B cell (primary cell): Measurements from ENCODE around the gene EVI2A. TPM values are rescaled to one million over a fixed set of nuclear protein-coding genes. Genes with fewer than 3 reads are reported as not detected.

Source experiments
- ATAC-seq: fragments of 200-7000 bp; cut with Tn5 transposase; one replicate; pipeline ENCODE4 v1.10.0; 2021; ENCODE audit warnings: low read depth, mild to moderate bottlenecking, moderate number of reproducible peaks, moderate library complexity
- CTCF ChIA-PET: fragments of 350-600 bp; sonication (Branson Sonifier 250); formaldehyde crosslinking; loops from one replicate; lab custom pipeline; 2021; ENCODE audit warnings: antibody characterized with exemption, inconsistent platforms; lab: Charles Lee
- POLR2A ChIA-PET: fragments of 350-600 bp; sonication (Branson Sonifier 250); formaldehyde crosslinking; loops from one replicate; lab custom pipeline; 2021; ENCODE audit warnings: antibody characterized with exemption; lab: Charles Lee
- DNase-seq: peaks from one replicate; pipeline ENCODE4 v3.0.0; 2013
- H2AFZ ChIP-seq: 2 replicates; pipeline ENCODE4 v1.6.1; 2012; ENCODE audit warnings: mild to moderate bottlenecking, low read depth, low read length; ENCODE audit not compliant: insufficient read depth, poor library complexity, severe bottlenecking
- H3K27ac ChIP-seq, 2 donors: 1 replicate in 1 of 2; 2 replicates in 1 of 2; pipeline ENCODE4 v1.5.1; 2012 to 2013; ENCODE audit warnings: low read length in 2 of 2, mild to moderate bottlenecking in 2 of 2, moderate library complexity in 1 of 2
- H3K27me3 ChIP-seq, 4 experiments: fragments of 200-600 bp in 1 of 4; sonication (generic) in 1 of 4; replicated peaks in 1 of 4; 1 replicate in 2 of 4; 2 replicates in 2 of 4; pipeline versions ENCODE4 v1.6.1 to v1.7.0; 2013 to 2016; ENCODE audit warnings: low read length in 3 of 4, mild to moderate bottlenecking in 2 of 4, mixed read lengths in 1 of 4, moderate library complexity in 1 of 4; ENCODE audit not compliant: insufficient read depth in 4 of 4, control insufficient read depth in 3 of 4; ENCODE audit errors: control extremely low read depth in 1 of 4
- H3K36me3 ChIP-seq, 2 experiments: replicated peaks in 1 of 2; 1 replicate in 1 of 2; 2 replicates in 1 of 2; pipeline versions ENCODE4 v1.6.1 to v1.7.1; 2013; ENCODE audit warnings: low read length in 1 of 2; ENCODE audit not compliant: insufficient read depth in 2 of 2, control insufficient read depth in 1 of 2; ENCODE audit errors: control extremely low read depth in 1 of 2, extremely low read depth in 1 of 2
- H3K4me1 ChIP-seq, 2 donors: fragments of 200-600 bp in 1 of 2; sonication (generic) in 1 of 2; 1 replicate in 1 of 2; 2 replicates in 1 of 2; pipeline versions ENCODE4 v1.5.1 to v1.6.1; 2013 to 2017; ENCODE audit warnings: low read length in 2 of 2; ENCODE audit not compliant: control insufficient read depth in 2 of 2, insufficient read depth in 2 of 2
- H3K4me2 ChIP-seq: replicated peaks from 2 replicates; pipeline ENCODE3; 2012; ENCODE audit warnings: mild to moderate bottlenecking, low read depth, low read length; ENCODE audit not compliant: poor library complexity, severe bottlenecking
- H3K4me3 ChIP-seq, 5 experiments: fragments of 200-600 bp in 1 of 5; sonication (generic) in 1 of 5; 1 replicate in 3 of 5; 2 replicates in 2 of 5; pipeline versions ENCODE4 v1.5.1 to v1.7.0; 2011 to 2016; ENCODE audit warnings: low read length in 4 of 5, mild to moderate bottlenecking in 4 of 5, low read depth in 2 of 5, control low read depth in 1 of 5, moderate library complexity in 1 of 5; ENCODE audit not compliant: insufficient read depth in 1 of 5; ENCODE audit errors: control extremely low read depth in 1 of 5, extremely low read depth in 1 of 5
- H3K79me2 ChIP-seq: fragments of 200-600 bp; sonication (generic); one replicate; pipeline ENCODE4 v1.6.0; 2016; ENCODE audit warnings: low read length; ENCODE audit not compliant: control insufficient read depth, insufficient read depth
- H3K9ac ChIP-seq: fragments of 200-600 bp; sonication (generic); 2 replicates; pipeline ENCODE4 v1.6.1; 2017; ENCODE audit warnings: mild to moderate bottlenecking, low read length, moderate library complexity
- H3K9me3 ChIP-seq, 3 donors: one replicate each; pipeline versions ENCODE4 v1.6.1 to v1.7.1; 2013; ENCODE audit warnings: low read length in 2 of 3; ENCODE audit not compliant: control insufficient read depth in 2 of 3, insufficient read depth in 1 of 3; ENCODE audit errors: control extremely low read depth in 1 of 3
- H4K20me1 ChIP-seq: 2 replicates; pipeline ENCODE4 v1.6.0; 2012; ENCODE audit warnings: mild to moderate bottlenecking, low read length; ENCODE audit not compliant: insufficient read depth, control insufficient read depth, poor library complexity, severe bottlenecking
- H3K27ac Mint-ChIP-seq: one replicate; pipeline ENCODE4 v1.8.0; 2021; ENCODE audit warnings: mixed read lengths
- H3K27me3 Mint-ChIP-seq: one replicate; pipeline ENCODE4 v1.8.0; 2021; ENCODE audit warnings: mixed read lengths
- H3K4me1 Mint-ChIP-seq: one replicate; pipeline ENCODE4 v1.8.0; 2021; ENCODE audit warnings: mixed read lengths
- H3K4me3 Mint-ChIP-seq: one replicate; pipeline ENCODE4 v1.8.0; 2021; ENCODE audit warnings: mixed read lengths
- H3K9me3 Mint-ChIP-seq: one replicate; pipeline ENCODE4 v1.8.0; 2022; ENCODE audit warnings: mixed read lengths; ENCODE audit not compliant: insufficient read depth
- EZH2 ChIP-seq: IDR thresholded peaks from 2 replicates; pipeline ENCODE4 v1.6.1; 2012; ENCODE audit warnings: borderline replicate concordance, low read depth, mild to moderate bottlenecking, moderate library complexity, low read length; ENCODE audit not compliant: insufficient read depth, poor library complexity, severe bottlenecking
- WGBS: methylation state at CpG from one replicate; pipeline ENCODE4 v1.1.5; 2013; ENCODE audit warnings: missing lambda C conversion rate; ENCODE audit not compliant: insufficient coverage; 5-methylcytosine and 5-hydroxymethylcytosine counted together
- intact Hi-C: fragments of 100-400 bp; cut with micrococcal nuclease; formaldehyde crosslinking; loops from one replicate; pipeline ENCODE4 v1.10.0; 2022
- polyA plus RNA-seq: library from polyadenylated mRNA; depleted of rRNA; stranded (reverse); fragments of >200 nt; gene quantifications from 2 replicates; pipeline ENCODE4 v1.2.3, GENCODE V29; 2012
- total RNA-seq, 2 donors: library from RNA; stranded (reverse); fragments of 120-200 nt in 1 of 2; gene quantifications; 1 replicate in 1 of 2; 2 replicates in 1 of 2; pipeline versions ENCODE4 v1.2.3 to v1.2.4, GENCODE V29; 2013 to 2022
- TF ChIP-seq, protein P1 (sequence below): fragments of 200-600 bp; IDR thresholded peaks from one replicate; pipeline ENCODE4 v1.8.0; 2022; ENCODE audit warnings: antibody characterized with exemption, mild to moderate bottlenecking

The EVI2A gene
- total and polyA plus RNA-seq, 2 donors (not counting 1 experiment from before 2014, with no cell fraction given) = 18.2 to 49.3 TPM

DNA sequence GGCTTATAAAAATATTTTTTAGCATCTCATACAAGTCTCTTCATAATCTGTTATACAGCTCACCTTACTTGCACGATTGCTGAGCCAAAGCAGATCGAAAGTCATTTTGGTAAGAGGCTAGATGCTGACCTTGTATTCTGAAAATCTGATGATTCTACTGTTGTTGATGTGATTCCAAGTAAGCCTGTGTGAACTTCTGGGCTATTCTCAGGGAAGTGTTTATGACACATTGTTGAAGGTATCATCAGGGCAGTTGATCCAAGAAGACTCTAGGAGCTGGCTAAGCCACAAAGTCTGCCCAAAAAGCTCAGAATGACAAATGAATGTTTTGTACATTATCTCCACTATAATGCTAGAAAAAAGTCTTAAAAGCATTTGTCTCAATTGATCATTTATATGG is 40.4 kb downstream of the EVI2A start:
- TF ChIP-seq EZH2 = no peak
- TF ChIP-seq, protein P1, sequence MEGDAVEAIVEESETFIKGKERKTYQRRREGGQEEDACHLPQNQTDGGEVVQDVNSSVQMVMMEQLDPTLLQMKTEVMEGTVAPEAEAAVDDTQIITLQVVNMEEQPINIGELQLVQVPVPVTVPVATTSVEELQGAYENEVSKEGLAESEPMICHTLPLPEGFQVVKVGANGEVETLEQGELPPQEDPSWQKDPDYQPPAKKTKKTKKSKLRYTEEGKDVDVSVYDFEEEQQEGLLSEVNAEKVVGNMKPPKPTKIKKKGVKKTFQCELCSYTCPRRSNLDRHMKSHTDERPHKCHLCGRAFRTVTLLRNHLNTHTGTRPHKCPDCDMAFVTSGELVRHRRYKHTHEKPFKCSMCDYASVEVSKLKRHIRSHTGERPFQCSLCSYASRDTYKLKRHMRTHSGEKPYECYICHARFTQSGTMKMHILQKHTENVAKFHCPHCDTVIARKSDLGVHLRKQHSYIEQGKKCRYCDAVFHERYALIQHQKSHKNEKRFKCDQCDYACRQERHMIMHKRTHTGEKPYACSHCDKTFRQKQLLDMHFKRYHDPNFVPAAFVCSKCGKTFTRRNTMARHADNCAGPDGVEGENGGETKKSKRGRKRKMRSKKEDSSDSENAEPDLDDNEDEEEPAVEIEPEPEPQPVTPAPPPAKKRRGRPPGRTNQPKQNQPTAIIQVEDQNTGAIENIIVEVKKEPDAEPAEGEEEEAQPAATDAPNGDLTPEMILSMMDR = no peak
- H3K9ac ChIP-seq = no peak overlapping the region
- no peaks in the 10 kb centered on the region for H3K4me1 ChIP-seq
- H4K20me1 ChIP-seq = no peaks in the 10 kb centered on the region
- DNase-seq (no peak), ATAC-seq (no peak)
- Mint-ChIP-seq H3K27me3 (no peaks in the 10 kb centered on the region), H3K4me3 (no peak overlapping the region), H3K9me3 (no peaks in the 10 kb centered on the region), H3K4me1 (no peaks in the 10 kb centered on the region), H3K27ac (no peak overlapping the region)
- 100% methylated on average over 2 of the region's 2 CpGs for WGBS
- H3K27ac ChIP-seq = no peak overlapping the region
- CTCF ChIA-PET = no interaction called here
- H3K79me2 ChIP-seq = no peaks in the 10 kb centered on the region
- peaks cover 0 to 4% (median 0%) of the 10 kb centered on the region in 3 donors for H3K9me3 ChIP-seq
- H3K4me3 ChIP-seq = no peak overlapping the region
- POLR2A ChIA-PET = no interaction called here
- no peaks in the 10 kb centered on the region for H3K27me3 ChIP-seq
- no peaks in the 10 kb centered on the region for H3K36me3 ChIP-seq
- intact Hi-C loops = no loop called here
- H3K4me2 ChIP-seq = no peak overlapping the region
- H2AFZ ChIP-seq = no peak overlapping the region

DNA sequence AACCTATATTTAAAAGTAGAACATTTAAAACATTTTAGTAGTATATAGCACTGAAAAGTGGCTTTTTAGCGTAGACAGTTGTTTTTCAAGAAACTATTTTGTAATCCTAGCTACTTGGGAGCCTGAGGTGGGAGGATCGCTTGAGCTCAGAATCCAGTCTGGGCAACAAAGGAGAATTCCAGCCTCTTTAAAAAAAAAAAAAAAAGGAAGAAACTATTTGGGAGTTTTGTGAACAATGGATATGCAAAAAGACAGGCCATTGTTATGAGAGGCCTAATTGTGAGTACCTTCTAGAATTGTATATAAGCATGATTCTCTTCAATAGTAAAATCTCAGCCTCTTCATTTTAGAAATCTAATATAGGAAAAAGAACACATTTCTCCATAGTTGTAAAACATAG is 42.0 kb downstream of the EVI2A start:
- DNase-seq (no peak), ATAC-seq (no peak)
- Histone ChIP-seq H3K36me3 (no peaks in the 10 kb centered on the region), H3K4me1 (no peaks in the 10 kb centered on the region), H3K27ac (no peak overlapping the region), H2AFZ (no peak overlapping the region), H3K4me3 (no peak overlapping the region), H3K27me3 (no peaks in the 10 kb centered on the region), H4K20me1 (no peaks in the 10 kb centered on the region), H3K9ac (no peak overlapping the region), H3K4me2 (no peak overlapping the region), H3K79me2 (no peaks in the 10 kb centered on the region), H3K9me3 (peaks cover 0 to 4% (median 0%) of the 10 kb centered on the region in 3 donors)
- intact Hi-C loops = no loop called here
- H3K9me3 Mint-ChIP-seq = no peaks in the 10 kb centered on the region
- H3K4me3 Mint-ChIP-seq = no peak overlapping the region
- no peaks in the 10 kb centered on the region for H3K4me1 Mint-ChIP-seq
- ChIA-PET CTCF (no interaction called here), POLR2A (no interaction called here)
- no peak overlapping the region for H3K27ac Mint-ChIP-seq
- no CpG with 5 or more reads among the region's 2 CpGs for WGBS
- H3K27me3 Mint-ChIP-seq = no peaks in the 10 kb centered on the region
- TF ChIP-seq EZH2 = no peak
- TF ChIP-seq, protein P1 = no peak
